BLaER1 (cell line): Measurements from ENCODE around the gene UGT1A7.

ENCODE experiments used
- H3K27ac ChIP-seq: shearing (Covaris generic); formaldehyde crosslinking; 2 replicates; pipeline ENCODE4 v1.8.1; 2022
- H3K27me3 ChIP-seq: shearing (Covaris generic); formaldehyde crosslinking; 2 replicates; pipeline ENCODE4 v1.8.1; 2022
- H3K36me3 ChIP-seq: shearing (Covaris generic); formaldehyde crosslinking; 2 replicates; pipeline ENCODE4 v1.8.1; 2022
- H3K4me1 ChIP-seq: shearing (Covaris generic); formaldehyde crosslinking; 2 replicates; pipeline ENCODE4 v1.8.1; 2022
- H3K4me2 ChIP-seq: shearing (Covaris generic); formaldehyde crosslinking; 2 replicates; pipeline ENCODE4 v1.8.1; 2022
- H3K4me3 ChIP-seq: shearing (Covaris generic); formaldehyde crosslinking; 2 replicates; pipeline ENCODE4 v1.8.1; 2022
- H3K9ac ChIP-seq: shearing (Covaris generic); formaldehyde crosslinking; 2 replicates; pipeline ENCODE4 v1.8.1; 2022
- H3K9me3 ChIP-seq: shearing (Covaris generic); formaldehyde crosslinking; 2 replicates; pipeline ENCODE4 v1.8.1; 2022
- H4K20me1 ChIP-seq: shearing (Covaris generic); formaldehyde crosslinking; 2 replicates; pipeline ENCODE4 v1.8.1; 2022
- Cebpa-rat ChIP-seq: shearing (Covaris generic); IDR thresholded peaks from 2 replicates; pipeline ENCODE4 v1.8.1; 2022

UGT1A7 gene

GRCh38 chr2:233821709-233822100 is 140.0 kb downstream of the UGT1A7 start:
- Histone ChIP-seq H3K27ac (no peak overlapping the region), H3K4me2 (no peak overlapping the region), H3K36me3 (no peaks in the 10 kb centered on the region), H3K4me1 (peaks cover 39% of the 10 kb centered on the region), H3K4me3 (no peak overlapping the region), H3K9ac (no peak overlapping the region), H4K20me1 (no peaks in the 10 kb centered on the region), H3K9me3 (no peaks in the 10 kb centered on the region), H3K27me3 (no peaks in the 10 kb centered on the region)
- no peak for TF ChIP-seq Cebpa-rat

- Histone ChIP-seq H3K4me3 (no peak overlapping the region), H3K27me3 (no peaks in the 10 kb centered on the region), H4K20me1 (no peaks in the 10 kb centered on the region), H3K9ac (no peak overlapping the region), H3K36me3 (no peaks in the 10 kb centered on the region), H3K4me1 (peaks cover 34% of the 10 kb centered on the region), H3K27ac (no peak overlapping the region), H3K9me3 (no peaks in the 10 kb centered on the region), H3K4me2 (no peak overlapping the region)
- no peak for TF ChIP-seq Cebpa-rat
These were observed 140.5 kb downstream of the UGT1A7 start for GRCh38 chr2:233822101-233822771.
